HG02973 (cell line): Measurements from ENCODE around the gene MUC4.
"Not testable (repeated sequence)": the region's sequence is repeated elsewhere in the genome, so short reads cannot be mapped to it uniquely, and the experiment has no call there.

Source experiments
- ATAC-seq: cut with Tn5 transposase; IDR thresholded peaks from one replicate; pipeline ENCODE4 v1.9.1; 2021; ENCODE audit warnings: moderate library complexity; ENCODE audit not compliant: unreplicated experiment

The MUC4 gene

DNA sequence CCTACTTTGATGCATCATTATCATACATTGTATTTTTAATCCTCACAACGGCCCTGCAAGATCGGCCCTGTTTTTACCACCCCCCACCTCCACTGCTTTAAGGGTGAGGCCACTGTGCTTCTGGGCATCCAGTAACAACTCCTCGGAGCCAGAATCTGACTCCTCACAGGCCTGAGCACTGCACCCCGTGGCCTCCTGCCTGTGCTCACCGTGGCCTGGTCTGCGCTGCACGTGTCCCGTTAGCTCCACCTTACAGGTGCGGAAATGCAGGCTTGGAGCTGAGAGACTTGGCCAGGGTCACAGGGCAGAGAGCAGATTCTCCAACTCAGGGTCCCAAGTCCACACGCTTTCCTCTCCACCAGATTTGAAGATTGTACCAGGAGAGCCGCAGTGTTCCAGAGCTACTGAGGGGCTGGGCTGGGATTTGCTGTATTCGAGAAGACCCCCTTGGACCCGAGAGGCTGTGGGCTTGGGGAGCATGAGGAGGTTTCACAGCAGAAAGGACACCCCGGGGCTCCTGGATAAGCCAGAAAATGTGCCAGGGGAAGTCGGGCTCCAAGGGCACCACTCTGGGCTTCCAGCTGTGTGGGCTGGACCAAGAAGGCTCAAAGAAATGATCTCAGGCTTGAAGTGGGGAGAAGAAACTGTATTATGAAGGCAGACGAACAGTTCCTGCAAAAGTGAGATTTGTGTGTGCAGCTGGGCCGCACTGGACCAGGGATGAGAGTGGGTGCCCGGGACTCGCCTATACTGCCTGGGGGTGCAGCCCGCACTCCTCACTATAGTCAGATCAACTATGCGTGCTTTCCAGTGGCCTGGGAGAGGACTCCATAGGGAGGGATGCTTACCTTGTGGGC, 89.4 kb downstream of the MUC4 start:
- not testable (repeated sequence) for ATAC-seq

DNA sequence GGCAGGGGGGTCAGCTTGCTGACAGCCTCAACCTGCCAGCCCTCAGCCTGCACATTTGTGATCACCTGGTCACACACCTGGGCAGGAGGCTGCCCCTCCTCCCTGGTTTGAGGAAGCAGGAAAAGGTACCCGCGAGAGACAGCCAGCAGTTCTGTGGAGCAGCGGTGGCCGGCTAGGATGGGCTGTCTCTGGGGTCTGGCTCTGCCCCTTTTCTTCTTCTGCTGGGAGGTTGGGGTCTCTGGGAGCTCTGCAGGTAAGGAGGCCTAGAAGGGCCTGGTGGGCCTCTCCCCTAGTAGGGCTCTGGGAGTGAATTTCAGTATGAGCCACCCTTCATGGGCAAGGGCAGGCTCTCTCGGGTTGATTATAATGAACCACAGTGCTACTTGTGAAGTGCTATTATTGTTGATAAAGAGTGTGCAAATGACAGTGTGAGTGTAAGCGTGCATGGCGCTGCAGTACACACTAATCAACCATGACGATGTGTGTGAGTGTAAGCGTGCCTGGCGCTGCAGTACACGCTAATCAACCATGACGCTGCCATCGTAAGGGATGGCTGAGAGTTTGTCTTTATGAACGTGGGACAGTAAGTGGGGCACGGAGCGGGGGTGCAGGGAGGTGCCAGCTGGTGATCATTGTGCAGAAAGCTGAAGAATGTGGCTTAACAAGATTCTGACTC, 90.8 kb downstream of the MUC4 start, which contains the start of gene MUC20:
TSS of gene MUC20 (plus strand) at position 148 of the 676 bp plus-strand sequence. CDS start at position 178, 30 bp downstream.
- not testable (repeated sequence) for ATAC-seq

DNA sequence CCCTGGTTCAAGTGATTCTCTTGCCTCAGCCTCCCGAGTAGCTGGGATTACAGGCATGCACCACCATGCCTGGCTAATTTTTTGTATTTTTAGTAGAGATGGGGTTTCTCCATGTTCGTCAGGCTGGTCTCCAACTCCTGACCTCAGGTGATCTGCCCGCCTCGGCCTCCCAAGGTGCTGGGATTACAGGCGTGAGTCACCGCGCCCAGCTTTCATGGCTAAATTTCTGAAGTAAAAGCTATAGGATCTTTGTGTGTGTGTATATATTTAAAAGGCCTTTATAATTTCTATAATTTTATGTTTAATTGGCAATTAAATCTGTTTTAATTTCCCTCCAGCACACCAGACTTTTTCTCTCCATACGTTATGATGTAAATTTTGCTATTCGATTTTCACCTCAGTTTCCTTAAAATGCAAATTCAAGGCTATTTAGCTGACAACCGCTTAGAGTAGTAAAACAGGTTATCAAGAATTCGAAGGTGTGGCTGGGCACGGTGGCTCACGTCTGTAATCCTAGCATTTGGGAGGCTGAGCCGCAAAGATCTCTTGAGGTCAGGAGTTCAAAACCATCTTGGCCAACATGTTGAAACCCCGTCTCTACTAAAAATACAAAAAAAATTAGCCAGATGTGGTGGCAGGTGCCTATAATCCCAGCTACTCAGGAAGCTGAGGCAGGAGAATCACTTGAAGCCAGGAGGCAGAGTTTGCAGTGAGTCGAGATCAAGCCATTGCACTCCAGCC, 92.0 kb downstream of the MUC4 start:
- ATAC-seq: not testable (repeated sequence)

DNA sequence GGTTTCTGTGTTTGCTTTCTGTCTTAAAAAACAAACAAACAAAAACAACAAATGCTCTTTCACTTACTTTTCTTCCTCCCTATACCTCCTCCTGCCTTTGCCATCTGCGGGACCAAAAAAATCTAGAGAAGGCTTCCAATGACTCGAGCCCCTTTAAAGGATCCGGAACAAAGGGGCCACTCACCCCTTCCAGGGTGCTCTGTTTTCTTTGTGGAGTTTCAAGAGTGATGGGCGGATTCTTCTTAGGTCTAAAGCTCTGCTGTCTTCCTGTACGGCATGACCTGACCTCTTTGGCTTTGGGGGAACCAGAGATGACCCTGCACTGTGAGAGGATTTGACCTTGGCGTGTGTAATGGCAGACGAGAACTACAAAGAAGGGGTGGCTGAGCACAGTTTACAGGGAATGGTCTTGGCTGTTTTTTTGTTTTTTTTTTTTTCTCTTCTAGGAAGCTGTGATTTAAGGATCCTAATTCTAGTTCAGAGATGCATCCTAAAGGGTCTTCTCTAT, 93.2 kb downstream of the MUC4 start:
- ATAC-seq: no peak

DNA sequence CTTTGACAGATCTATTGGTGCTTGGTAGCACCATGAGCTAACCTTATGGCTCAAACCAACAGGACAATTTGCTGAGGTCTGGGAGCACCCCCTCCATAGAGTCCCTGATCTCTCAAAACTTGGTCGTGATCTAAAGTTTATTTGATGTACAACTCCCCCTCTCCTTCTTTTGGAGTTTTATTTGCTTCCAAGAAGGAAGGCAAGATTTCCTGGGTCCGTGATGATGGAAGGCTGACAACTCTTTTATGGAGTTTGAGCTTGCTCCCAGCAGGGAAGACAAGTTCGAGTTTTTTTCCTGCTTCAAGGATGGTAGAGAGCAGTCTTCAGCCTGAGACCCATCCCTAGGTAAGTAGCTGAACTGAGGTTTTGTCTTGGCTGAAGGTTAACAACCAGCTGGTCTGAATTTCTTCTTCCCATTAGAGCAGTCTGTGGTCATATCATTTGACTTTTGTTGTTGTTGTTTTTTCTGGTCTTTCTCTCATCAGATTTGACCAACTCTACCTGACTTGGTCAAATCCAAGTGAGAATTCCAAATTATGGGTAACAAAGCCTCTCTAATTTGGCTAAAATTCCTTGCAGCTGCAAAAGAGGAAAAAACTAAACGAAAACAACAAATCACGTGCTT, 93.8 kb downstream of the MUC4 start:
- ATAC-seq: no peak

DNA sequence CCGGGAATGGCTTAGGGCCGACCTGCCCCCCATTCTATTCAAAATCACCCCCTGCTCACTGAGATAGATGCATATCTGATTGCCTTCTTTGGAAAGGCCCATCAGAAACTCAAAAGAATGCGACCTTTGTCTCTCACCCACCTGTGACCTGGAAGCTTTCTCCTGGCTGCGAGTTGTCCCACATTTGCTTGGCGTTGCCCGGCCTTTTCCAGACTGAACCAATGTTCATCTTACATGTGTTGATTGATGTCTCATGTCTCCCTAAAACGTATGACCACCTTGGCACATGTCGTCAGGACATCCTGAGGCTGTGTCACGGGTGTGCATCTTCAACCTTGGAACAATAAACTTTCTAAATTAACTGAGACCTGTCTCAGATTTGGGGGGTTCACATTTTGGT, 94.3 kb downstream of the MUC4 start:
- no peak for ATAC-seq

DNA sequence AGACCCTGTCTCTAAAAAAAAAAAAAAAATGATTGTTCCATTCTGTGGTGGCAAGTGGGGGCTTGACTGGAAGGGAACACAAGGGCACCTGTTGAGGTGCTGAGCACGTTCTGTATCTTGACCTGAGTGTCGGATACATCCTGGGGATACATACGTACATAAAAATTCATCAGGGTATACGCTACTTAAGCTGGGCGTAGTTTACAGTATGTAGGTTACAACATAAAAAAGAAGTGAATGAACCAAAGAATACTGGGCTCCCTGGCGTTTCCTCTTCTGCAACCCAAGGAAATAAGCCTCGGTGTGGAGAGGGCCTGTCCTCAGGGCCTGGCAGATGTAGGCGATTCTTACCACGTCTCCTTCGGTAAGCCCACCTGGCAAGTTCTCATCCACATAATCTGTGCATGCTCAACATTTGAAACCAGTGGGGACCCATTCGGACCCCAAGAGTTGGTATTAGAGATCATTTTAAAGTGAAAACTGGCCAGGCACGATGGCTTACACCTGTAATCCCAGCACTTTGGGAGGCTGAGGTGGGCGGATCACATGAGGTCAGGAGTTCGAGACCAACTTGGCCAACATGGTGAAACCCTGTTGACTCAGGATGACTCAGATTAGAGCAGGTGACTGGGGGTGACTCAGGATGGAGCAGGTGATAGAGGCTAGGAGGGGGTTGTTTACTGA, 96.0 kb downstream of the MUC4 start:
- no peak for ATAC-seq

DNA sequence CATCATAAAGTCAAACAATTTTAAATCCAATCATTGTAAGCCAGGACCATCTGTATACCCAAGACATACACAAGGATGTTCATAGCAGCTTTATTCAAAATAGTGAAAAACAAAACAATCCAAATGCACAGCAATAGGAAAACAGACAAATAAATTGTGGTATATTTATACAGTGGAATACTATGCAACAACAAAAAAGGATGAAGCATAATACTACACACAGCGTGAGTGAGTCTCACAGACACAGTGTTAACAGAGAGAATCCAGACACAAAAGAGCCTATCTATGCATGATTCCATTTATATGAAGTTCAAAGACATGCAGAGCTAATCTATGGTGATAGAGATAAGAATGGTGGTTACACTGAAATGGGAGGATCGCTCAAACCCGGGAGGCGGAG, 96.6 kb downstream of the MUC4 start:
- no peak for ATAC-seq

DNA sequence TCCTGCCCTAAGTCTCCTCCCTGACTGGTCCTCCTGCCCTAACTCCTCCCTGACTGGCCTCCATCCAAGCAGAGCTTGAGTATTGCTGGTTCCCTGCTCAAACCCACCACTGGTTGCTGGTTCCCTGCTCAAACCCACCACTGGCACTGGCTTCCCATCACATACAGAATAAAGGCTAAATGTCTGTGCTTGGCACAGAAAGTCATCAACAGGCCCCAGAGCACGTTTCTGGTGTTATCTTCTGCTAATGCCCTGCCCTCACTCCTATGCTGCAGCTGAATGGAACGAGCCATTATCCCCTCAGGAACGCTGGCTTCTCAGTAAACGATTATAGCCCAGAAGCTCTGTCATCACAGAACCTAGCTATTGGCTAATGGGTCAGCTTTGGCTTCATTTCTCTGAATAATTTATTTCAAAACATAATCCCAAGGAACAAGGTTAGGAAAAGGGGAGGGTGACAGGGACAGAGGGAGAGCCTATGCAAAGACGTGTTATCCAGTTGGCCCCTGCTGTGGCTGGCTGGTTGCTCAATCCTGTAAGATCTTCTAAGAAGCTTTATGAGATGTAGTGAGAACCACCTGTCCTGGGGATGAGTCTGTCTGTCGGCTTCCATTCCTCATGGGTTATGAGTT, 97.2 kb downstream of the MUC4 start:
- ATAC-seq: no peak

DNA sequence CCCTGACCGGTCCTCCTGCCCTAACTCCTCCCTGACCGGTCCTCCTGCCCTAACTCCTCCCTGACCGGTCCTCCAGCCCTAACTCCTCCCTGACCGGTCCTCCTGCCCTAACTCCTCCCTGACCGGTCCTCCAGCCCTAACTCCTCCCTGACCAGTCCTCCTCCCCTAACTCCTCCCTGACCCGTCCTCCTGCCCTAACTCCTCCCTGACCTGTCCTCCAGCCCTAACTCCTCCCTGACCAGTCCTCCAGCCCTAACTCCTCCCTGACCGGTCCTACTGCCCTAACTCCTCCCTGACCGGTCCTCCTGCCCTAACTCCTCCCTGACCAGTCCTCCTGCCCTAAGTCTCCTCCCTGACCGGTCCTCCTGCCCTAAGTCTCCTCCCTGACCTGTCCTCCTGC, 98.6 kb downstream of the MUC4 start:
- not testable (repeated sequence) for ATAC-seq

DNA sequence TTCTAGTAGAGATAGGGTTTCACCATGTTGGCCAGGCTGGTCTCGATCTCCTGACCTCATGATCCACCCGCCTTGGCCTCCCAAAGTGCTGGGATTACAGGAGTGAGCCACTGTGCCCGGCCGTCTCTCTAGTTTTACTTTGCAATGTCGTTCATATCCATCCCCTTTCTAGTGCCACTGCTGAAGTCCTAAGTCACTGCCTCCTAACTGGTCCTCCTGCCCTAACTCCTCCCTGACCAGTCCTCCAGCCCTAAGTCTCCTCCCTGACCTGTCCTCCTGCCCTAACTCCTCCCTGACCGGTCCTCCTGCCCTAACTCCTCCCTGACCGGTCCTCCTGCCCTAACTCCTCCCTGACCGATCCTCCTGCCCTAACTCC, 99.2 kb downstream of the MUC4 start:
- ATAC-seq: not testable (repeated sequence)

DNA sequence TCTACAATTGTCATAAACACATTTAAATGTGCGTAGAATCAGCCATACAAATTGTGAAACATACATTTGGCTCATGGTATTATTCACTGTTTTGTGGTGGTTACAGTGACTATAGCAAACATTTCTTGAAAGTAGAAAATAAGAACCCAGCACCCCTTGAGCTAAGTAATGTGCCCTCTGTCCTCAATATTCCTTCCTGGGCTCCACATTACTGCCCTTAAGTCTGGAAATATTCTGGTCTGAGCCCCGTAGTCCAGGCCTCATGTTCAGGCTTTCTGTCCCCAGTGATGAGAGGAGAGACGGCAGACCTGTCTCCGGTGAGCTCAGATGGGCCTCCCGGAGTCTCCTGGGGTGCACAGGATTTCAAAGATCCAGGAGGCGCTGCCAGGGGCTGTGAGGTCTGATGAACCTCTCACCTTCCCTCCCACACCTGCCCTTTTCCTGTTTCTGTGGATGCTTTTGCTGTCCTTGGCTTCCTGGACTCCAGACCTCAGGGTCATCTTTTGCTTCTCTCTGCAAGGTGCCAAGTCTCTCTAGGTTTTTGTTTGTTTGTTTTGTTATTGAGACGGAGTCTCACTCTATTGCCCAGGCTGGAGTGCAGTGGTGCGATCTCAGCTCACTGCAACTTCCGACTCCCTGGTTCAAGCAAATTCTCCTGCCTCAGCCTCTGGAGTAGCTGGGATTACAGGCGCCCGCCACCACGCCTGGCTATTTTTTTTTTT, 99.8 kb downstream of the MUC4 start:
- ATAC-seq: no peak

DNA sequence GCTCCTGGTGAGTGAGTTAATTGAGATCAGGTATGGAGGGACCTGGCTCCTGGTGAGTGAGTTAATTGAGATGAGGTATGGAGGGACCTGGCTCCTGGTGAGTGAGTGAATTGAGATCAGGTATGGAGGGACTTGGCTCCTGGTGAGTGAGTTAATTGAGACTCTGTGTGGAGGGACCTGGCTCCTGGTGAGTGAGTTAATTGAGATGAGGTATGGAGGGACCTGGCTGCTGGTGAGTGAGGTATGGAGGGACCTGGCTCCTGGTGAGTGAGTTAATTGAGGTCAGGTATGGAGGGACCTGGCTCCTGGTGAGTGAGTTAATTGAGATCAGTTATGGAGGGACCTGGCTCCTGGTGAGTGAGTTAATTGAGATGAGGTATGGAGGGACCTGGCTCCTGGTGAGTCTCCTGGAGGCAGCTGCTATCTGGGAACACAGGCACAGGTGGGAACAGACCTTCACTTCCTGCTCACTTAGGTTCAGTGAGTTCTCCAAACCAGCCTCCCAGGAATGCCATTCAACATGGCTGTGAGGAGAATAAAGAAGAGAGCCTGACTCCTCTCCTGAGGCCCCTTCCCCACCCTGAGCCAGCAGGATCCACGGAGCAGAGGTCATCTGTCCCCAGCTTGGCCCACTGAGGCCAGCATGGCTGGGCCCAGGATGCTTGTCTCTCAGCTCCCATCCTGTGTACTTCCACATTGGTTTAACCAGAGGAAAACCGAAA, 100.5 kb downstream of the MUC4 start:
- not testable (repeated sequence) for ATAC-seq

DNA sequence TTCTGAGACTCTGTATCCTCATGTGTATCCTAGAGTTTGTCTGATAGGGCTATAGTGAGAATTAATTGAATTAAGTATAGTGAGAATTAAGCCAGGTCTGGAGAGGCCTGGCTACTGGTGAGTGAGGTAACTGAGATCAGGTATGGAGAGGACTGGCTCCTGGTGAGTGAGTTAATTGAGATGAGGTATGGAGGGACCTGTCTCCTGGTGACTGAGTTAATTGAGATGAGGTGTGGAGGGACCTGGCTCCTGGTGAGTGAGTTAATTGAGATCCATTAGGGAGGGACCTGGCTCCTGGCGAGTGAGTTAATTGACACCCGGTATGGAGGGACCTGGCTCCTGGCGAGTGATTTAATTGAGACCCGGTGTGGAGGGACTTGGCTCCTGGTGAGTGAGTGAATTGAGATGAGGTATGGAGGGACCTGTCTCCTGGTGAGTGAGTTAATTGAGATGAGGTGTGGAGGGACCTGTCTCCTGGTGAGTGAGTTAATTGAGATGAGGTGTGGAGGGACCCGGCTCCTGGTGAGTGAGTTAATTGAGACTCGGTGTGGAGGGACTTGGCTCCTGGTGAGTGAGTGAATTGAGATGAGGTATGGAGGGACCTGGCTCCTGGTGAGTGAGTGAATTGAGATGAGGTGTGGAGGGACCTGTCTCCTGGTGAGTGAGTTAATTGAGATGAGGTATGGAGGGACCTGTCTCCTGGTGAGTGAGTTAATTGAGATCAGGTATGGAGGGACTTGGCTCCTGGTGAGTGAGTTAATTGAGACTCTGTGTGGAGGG, 101.4 kb downstream of the MUC4 start:
- not testable (repeated sequence) for ATAC-seq

DNA sequence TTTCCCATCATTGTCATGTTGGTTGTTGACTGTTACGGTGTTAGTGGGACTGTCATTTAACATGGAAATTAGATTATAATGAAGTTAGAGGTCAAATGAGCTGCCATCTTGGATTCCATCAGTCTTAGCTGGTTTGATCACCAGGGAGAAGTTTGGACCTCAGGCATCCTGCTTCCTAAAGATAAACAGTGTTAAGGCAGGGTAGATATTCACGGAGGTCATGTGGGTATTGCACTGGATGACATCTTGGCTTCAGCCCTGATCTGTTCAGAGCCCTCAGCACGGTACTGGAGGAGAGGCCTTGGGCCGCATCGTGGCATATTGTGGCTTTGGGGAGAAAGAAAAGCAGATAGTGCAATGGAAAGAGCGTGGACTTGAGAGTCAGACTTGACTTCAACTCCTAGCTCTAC, 102.0 kb downstream of the MUC4 start:
- no peak for ATAC-seq

DNA sequence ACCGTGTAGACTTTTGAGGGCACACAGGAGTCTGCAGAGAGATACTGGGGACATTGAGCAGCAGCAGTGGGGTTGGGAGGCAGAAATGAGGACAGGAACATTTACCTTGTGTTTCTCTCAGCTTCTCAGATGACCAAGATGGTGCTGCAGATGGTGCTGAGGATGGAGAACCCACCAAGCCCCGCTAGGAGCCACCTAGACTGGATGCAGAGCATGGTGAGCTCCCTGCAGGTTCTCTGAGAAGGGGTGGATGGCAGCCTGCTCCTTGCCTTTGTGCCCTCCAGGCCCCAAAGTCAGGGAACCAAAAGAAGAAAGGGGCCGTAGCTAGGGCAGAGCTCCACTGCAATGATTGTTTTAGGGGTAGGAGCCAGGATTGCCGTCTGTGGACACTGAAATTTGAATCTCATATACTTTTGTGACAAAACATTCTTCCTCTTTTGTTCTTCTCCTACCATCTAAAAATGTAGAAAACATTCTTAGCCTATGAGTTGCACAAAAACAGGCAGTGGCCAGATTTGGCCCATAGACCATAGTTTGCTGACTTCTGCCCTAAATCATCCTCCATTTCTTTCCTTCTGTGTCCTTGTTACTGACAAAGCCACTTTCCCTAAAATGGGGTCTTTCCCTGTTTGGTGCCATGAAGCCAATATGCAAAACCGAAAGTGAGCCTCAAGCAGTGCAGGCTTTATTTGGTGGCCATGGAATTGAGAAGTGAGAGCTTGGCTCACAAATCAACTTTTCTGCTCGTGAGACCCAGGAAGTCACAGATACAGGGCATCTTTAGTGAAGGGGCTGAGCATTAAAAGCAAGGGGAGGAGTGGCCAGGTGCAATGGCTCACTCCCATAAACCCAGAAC, 102.9 kb downstream of the MUC4 start:
- no peak for ATAC-seq

DNA sequence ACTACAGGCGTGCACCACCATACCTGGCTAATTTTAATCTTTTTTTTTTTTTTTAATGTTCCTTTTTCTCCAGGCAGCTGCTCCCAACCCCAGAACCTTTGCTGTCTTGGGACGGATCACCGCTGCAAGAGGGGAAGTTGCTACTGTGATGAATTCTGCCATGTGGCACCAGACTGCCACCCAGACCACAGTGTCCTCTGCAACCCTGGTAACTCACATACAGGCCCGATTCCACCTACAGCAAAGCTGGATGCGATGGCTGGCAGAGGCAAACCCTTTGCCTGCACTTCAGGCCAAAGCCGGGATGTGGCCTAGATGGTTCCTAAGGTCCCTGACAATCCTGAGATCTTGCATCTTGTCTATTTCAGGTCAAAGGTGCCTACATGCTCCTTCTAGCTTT, 103.7 kb downstream of the MUC4 start:
- no peak for ATAC-seq
